ENCODE data around the gene BTBD16.

BTBD16 gene

GRCh38 chr10:122271076-122271475 is at the start of gene BTBD16:
BTBD16 (plus strand) TSS chr10:122271296; CDS start chr10:122275082, 3,786 bp downstream.
- no peak for DNase-seq

DNA sequence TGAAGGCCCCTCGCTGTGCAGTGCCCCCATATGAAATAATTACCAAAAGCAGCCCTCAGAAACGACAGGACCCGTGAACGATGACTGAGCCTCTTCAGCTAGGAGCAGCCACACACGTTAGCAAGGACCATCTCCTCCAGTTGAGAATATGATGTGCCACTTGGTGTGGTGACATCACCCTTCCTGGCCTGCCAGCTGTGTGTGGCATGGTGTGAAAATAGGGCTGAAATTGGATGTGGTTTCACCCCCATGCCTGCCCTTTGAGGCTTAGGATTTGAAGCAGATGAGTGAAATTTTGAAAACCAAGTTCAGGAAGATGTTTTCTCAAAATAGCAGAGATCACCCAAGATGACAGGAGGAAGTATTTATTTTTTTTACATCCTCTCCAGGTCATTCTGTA is 49.1 kb upstream of the BTBD16 start:
- no peak for DNase-seq

GRCh38 chr10:122222638-122223037 is 48.5 kb upstream of the BTBD16 start:
- no peak for DNase-seq

DNA sequence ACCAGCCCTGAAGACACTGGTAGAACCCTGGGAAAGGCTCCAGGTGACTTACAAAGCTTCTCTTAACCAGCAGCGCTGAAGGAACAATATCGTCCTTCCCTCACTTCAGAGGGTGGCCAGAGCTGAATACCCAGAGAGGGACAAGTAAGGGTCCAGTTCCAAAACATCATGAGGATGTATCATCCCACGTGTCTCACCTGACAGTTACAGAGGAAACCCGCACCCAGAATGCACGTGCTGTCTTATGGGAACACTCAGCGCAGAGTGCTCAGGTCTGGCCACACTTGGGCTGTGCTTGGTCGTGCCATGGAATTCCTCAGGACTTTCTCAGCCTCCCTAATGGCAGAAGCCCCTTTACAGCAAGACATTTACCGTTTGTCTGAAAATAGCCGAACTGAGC is 46.9 kb upstream of the BTBD16 start:
- no peak for DNase-seq

DNA sequence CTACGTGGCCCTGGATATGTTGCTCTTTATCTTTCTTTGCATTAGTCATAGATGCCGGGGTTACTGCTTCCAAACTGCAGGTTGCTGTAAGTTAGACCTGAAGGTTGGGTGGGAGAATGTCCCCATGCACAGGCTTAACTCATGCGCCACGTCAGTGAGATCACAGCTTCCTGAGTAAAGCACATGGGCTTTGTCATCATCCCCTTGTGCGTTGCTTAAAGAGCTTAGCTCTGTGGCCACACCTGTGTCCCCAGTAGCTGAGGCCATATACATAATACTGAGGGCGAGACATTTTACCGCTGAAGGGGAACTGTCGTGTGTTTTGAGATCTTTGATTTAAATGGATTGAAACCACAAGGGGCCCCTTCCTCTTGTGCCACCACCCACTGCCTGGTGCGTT is 45.8 kb upstream of the BTBD16 start:
- no peak for DNase-seq

- DNase-seq = no peak
Measured at GRCh38 chr10:122227754-122228153, 43.3 kb upstream of the BTBD16 start.

DNA sequence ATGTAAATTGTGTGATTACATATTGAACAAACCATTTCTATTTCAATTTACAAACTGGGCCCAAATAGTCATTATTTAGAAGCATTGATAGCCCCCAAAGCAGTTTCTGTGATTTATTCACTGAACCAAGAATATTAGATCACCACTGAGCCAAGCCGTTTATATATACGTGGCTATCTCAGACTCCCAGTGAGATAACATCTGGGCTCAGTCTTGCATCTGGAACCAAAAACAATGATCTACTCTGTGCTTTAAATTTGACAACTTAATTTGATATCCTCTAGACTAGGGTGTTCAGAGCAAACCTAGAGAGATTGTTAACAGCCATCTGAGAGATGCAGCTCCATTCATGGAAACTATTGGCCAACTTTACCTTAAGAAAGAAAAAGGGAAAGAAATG is 41.4 kb upstream of the BTBD16 start:
- DNase-seq = no peak

DNA sequence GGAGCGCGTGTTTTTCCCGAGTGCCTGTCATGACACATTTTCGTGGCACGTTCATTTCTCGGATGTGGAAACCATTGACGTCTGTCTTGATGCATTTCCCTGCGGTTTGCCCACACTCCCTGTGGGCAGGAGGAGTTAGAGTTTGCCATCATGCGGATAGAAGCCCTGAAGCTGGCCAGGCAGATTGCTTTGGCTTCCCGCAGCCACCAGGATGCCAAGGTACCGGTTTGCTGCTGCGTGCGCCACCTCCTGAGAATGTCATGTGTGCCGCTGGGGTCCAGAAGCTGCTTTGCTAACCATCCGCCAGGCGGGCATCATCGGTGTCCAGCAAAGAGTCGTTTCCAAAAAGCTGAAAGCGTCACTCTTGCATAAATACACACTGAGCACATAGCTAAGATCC is 40.9 kb upstream of the BTBD16 start:
- DNase-seq = no peak

GRCh38 chr10:122232769-122233168 is 38.3 kb upstream of the BTBD16 start:
- DNase-seq = peak; percentile 88

GRCh38 chr10:122233857-122234348 is 37.2 kb upstream of the BTBD16 start:
- DNase-seq = no peak

GRCh38 chr10:122234416-122234815 is 36.7 kb upstream of the BTBD16 start:
- no peak for DNase-seq

GRCh38 chr10:122236690-122237306 is 34.3 kb upstream of the BTBD16 start:
- no peak for DNase-seq

DNA sequence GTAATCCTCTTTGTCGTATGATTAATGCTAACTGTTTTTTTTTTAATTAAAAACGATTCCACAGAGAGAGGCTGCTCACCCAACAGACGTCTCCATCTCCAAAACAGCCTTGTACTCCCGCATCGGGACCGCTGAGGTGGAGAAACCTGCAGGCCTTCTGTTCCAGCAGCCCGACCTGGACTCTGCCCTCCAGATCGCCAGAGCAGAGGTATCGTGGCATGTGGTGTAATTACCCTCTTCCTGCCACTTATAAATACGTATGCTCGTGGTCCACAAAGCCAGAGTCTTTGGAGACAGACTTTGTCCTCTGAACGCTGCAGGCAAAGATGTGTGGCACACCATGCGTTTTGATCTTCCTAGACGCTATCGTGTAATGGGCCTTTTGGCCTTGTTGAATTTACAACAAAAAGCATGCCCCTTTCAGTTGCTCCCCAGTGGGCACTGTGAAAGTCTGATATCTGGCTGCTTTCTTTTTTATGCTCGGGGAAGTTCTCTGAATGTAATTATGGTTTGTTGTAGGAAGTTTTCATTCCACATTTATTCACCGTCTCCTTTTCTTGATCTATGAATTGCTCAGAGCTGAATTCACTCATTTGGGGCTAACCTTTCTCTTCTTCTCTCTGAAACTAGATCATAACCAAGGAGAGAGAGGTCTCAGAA is 33.6 kb upstream of the BTBD16 start:
- DNase-seq = no peak

- peak; percentile 63 for DNase-seq
Measured at GRCh38 chr10:122239578-122240257, 31.4 kb upstream of the BTBD16 start.

- DNase-seq = no peak
Measured at GRCh38 chr10:122240401-122240800, 30.7 kb upstream of the BTBD16 start.

DNA sequence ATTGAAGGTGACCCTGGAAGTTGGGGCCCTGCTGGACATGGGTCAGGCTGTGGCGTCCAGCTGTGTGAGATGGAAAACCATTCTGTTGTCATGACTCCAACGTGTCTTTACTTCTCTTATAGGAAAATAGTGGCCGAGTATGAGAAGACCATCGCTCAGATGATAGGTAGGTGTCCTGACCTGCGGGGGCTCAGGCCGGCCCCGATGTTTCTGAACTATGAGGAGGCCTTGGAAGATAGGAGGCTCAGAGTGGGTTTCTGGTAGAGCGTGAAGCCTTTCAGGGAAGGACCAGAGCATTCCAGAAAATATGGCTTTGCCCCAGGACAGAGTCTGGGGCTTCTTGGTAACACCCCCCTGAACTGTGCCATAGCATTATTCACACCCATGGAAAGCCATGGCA is 29.3 kb upstream of the BTBD16 start:
- no peak for DNase-seq

DNA sequence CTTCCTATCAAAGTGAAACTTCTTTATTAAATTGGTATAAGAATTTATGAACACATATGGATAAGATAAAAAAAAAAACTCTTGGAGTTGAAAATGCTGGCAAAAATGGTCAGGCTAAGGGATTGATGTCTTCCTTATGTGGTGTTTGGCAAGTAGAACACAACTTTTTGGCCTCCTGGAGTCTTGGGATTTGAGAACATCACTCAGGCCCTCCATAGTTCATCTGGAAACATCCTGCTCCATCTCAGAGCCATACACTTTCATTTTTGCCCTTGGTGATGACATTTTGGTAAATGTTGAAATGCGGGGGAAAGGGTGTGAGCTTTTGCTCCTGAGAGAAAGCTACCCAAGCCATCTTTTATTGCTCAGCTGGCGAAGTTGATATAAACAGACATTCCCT is 27.5 kb upstream of the BTBD16 start:
- peak; percentile 45 for DNase-seq

DNA sequence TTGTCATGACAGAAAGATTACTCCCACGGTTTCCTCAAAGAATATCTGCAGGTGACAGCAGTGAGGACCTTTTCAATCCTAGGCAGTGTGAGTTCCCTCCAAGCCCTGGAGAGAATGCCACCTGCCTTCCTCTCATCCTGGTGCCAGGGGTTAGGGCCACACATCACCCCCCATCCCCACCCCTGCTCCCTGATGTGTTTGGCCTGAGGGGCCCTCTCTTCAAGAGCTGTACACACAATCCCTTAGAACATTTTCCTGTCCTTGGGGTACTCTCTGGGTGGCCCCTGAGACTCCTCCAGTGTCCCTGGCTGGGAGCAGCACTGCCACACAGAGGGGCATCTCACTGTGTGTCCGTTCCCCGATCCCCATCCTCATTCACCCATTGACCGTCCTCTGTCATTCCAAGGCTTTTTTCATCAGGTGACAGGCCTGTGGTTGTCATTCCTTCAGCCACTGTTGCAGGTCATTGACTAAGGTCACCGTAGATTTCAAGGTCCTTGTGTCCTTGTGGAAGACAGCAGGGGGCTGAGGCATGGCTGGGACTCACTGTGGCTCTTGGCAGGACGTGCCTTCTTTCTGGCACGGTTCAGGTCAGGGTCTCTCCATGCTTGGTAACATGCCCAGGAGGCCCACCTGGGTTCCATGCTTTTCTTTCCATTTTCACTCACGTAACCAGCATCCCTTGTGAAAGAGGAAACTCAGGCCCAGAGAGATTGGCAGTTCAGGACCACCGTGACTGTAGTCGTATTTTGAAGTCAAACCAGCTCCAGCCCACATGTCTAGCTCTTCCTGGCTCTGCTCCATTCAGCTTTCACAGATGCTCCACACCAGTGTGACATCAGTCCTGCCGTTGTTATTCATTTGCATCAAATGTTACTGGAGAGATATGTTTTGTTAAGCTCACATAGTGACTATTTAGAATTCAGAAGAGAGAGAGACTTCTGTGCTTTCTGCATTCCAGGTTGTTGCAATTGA is 26.8 kb upstream of the BTBD16 start:
- DNase-seq = no peak

- DNase-seq = no peak
Measured at GRCh38 chr10:122245136-122245535, 26.0 kb upstream of the BTBD16 start.

- DNase-seq = no peak
Measured at GRCh38 chr10:122245897-122246296, 25.2 kb upstream of the BTBD16 start.

GRCh38 chr10:122246830-122247520 is 24.1 kb upstream of the BTBD16 start:
- no peak for DNase-seq

Measured in fibroblast of skin of right quadriceps (primary cell).